ENCODE results near the gene CACNA2D4.

Gene CACNA2D4

DNA sequence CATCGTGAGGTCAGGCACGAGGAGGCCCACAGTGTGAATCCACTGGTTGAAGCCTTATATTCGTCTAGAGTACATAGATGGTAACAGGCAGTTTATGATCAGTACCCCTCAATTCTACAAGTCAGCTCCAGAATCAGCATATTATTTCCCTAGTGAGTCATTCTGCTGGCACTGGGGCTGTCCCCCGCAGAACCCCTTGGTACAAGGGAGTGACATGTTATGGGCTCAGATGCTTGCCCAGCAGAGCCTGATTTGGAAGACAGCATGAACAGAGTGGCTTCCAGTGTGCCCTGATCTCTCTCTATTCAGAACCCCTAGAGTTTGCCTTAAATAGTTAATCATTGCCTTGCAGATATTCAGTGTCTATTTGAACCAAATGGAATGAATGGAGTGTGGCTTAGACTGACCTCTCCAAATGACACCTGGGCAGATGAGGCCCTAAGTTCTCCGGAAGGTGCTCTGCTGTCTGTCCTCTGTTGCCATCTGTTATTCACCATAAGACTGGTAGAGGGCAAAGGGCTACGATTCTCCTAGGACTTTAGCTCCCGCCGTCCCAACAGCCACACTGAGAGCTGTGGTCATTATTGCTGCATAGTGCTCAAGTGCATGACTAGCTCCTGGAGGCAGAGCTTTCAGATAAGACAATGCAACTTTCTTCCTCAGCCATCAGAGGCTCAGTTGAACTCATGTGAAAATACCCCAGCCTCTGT, 41.1 kb downstream of the CACNA2D4 start:
- no peak for DNase-seq
- H3K36me3 ChIP-seq, result no peaks in the 10 kb centered on the region
- peaks cover 0 to 3% of the 10 kb centered on the region in 2 donors for H3K27me3 ChIP-seq
- H3K9me3 ChIP-seq, result no peaks in the 10 kb centered on the region
- no peak overlapping the region for H3K27ac ChIP-seq
- H3K4me1 ChIP-seq, result no peaks in the 10 kb centered on the region
- no peak overlapping the region for H3K4me3 ChIP-seq
- intact Hi-C loops (cut with DNase I; ENCODE audit: low total_unique reads), result no loop called here
- TF ChIP-seq, protein P1, sequence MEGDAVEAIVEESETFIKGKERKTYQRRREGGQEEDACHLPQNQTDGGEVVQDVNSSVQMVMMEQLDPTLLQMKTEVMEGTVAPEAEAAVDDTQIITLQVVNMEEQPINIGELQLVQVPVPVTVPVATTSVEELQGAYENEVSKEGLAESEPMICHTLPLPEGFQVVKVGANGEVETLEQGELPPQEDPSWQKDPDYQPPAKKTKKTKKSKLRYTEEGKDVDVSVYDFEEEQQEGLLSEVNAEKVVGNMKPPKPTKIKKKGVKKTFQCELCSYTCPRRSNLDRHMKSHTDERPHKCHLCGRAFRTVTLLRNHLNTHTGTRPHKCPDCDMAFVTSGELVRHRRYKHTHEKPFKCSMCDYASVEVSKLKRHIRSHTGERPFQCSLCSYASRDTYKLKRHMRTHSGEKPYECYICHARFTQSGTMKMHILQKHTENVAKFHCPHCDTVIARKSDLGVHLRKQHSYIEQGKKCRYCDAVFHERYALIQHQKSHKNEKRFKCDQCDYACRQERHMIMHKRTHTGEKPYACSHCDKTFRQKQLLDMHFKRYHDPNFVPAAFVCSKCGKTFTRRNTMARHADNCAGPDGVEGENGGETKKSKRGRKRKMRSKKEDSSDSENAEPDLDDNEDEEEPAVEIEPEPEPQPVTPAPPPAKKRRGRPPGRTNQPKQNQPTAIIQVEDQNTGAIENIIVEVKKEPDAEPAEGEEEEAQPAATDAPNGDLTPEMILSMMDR (IDR thresholded peaks at IDR 0.05), result no peak

GRCh38 chr12:1876086-1876485, 42.4 kb downstream of the CACNA2D4 start:
- no peak overlapping the region for H3K4me3 ChIP-seq
- DNase-seq, result no peak
- H3K27ac ChIP-seq, result no peak overlapping the region
- no peaks in the 10 kb centered on the region for H3K4me1 ChIP-seq
- peaks cover 0 to 3% of the 10 kb centered on the region in 2 donors for H3K27me3 ChIP-seq
- no peaks in the 10 kb centered on the region for H3K9me3 ChIP-seq
- H3K36me3 ChIP-seq, result no peaks in the 10 kb centered on the region
- TF ChIP-seq, protein P1 (IDR thresholded peaks at IDR 0.05), result no peak
- intact Hi-C loops (cut with DNase I; ENCODE audit: low total_unique reads), result no loop called here

DNA sequence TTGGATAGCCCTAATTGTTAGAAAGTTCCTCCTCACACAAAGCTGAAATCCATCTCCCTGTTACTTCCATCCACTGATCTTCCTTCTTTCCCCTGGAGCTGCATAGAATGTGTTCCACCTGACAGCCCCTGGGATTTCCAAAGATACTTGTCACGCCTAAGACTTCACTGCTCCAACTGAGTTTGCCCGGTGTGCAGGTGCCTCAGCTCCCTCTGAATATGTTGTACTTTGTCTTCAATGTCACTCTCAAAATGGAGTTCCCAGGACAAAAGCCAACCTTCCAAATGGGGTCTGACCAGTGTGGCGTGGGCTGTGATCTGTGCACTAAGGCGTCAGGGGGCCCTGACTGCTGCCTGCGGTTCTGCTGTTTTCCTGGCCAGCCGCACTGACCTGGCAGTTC, 42.8 kb downstream of the CACNA2D4 start:
- H3K27ac ChIP-seq, result no peak overlapping the region
- no peak for DNase-seq
- no peaks in the 10 kb centered on the region for H3K36me3 ChIP-seq
- no peak overlapping the region for H3K4me3 ChIP-seq
- TF ChIP-seq, protein P1 (IDR thresholded peaks at IDR 0.05), result no peak
- no peaks in the 10 kb centered on the region for H3K4me1 ChIP-seq
- intact Hi-C loops (cut with DNase I; ENCODE audit: low total_unique reads), result no loop called here
- peaks cover 0 to 3% of the 10 kb centered on the region in 2 donors for H3K27me3 ChIP-seq
- H3K9me3 ChIP-seq, result no peaks in the 10 kb centered on the region

DNA sequence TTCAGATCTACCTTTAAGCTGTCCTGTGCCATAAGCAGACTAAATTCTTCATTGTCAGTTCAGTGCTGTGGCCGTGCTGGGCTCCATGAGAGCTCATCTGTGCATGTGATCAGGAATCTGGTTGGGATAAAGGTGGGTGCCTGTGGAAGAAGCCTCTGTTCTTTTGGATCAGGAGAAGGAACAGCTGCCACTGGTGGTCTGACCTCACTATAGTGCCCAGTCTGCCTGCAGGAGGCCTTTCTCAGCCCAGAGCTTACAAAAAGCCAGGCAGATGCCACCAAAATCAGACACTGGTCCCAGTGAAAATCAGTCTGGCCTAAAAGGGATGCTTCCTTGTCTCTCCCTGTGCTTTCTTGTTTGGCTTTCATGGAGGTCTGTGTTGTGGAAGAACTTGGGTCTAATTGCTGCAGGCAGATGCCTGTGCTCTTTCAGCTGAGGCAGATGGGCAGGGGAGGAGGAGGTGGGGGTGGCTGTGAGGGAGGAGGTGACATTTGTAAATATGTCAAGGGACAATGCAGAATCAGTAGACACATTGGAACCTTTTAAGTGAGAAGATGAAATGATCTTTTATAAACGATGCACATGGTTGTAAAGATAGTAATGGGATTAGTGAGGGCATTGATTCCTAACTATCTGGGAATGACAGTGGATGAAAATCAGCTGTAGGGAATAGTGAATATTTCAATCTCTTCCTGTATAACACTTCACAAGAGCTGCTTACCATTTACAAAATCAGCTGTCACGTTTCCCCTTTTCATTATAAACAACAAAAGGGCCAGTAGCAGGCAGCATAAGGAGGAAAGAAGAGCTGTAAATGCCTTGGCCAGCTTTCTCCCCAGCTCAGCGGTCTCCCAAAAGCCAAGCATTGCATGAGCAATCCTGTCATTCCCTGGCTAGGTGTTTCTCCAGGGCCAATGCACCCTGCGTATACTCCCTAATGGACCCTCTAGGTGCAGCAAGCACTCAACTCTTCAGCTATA, 44.6 kb downstream of the CACNA2D4 start:
- peaks cover 0 to 5% (median 0%) of the 10 kb centered on the region in 3 donors for H3K9me3 ChIP-seq
- no peak overlapping the region for H3K4me3 ChIP-seq
- no peak overlapping the region for H3K27ac ChIP-seq
- no peaks in the 10 kb centered on the region for H3K36me3 ChIP-seq
- peaks cover 0 to 5% of the 10 kb centered on the region in 2 donors for H3K27me3 ChIP-seq
- intact Hi-C loops (cut with DNase I; ENCODE audit: low total_unique reads), result no loop called here
- no peaks in the 10 kb centered on the region for H3K4me1 ChIP-seq
- TF ChIP-seq, protein P1 (IDR thresholded peaks at IDR 0.05), result no peak
- no peak for DNase-seq

DNA sequence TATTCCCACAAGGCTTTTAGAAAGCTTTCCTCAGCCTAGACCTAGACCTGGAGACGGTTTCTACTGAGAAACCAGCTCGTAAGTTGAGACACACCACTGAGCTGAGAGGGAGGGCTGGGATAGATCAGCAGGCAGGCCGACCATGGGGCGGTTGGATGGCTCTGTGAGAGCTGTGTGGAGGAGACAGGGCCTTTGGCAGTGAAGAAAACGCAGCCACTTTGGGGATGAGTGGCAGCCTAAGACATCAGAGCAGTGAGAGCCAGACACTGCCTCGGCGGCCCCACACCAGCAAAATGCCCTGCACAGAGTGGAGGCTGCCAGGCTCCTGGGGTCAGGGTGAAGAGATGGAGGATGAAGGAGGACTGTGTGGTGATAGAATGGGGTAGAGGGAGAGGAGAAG, 46.0 kb downstream of the CACNA2D4 start:
- intact Hi-C loops (cut with DNase I; ENCODE audit: low total_unique reads), result no loop called here
- TF ChIP-seq, protein P1 (IDR thresholded peaks at IDR 0.05), result no peak
- H3K4me3 ChIP-seq, result no peak overlapping the region
- H3K36me3 ChIP-seq, result no peaks in the 10 kb centered on the region
- H3K27me3 ChIP-seq, result peaks cover 0 to 7% of the 10 kb centered on the region in 2 donors
- peaks cover 0 to 5% (median 0%) of the 10 kb centered on the region in 3 donors for H3K9me3 ChIP-seq
- DNase-seq, result no peak
- no peaks in the 10 kb centered on the region for H3K4me1 ChIP-seq
- no peak overlapping the region for H3K27ac ChIP-seq
